ENCODE results near the gene ATG13.

The ATG13 gene

GRCh38 chr11:46632502-46632901 lies 15.1 kb downstream of the ATG13 start:
- no peaks in the 10 kb centered on the region for H3F3A ChIP-seq (ENCODE audit: insufficient read depth, low read length)
- no peak overlapping the region for H3K9ac ChIP-seq (ENCODE audit: low read length)
- no peaks in the 10 kb centered on the region for H3K27me3 ChIP-seq (ENCODE audit: insufficient read depth, low read length)
- no peak overlapping the region for H3K27ac ChIP-seq (ENCODE audit: low read depth, low read length, poor library complexity, severe bottlenecking)
- no peak overlapping the region for H3K4me3 ChIP-seq (ENCODE audit: low read depth, low read length, poor library complexity, severe bottlenecking)
- H2AFZ ChIP-seq (ENCODE audit: low read length): no peak overlapping the region
- no peaks in the 10 kb centered on the region for H3K9me3 ChIP-seq (ENCODE audit: low read length)
- H3K9me2 ChIP-seq (ENCODE audit: low read depth, low read length): no peaks in the 10 kb centered on the region
- H3K36me3 ChIP-seq (ENCODE audit: insufficient read depth, low read length): peaks cover 38% of the 10 kb centered on the region
- H3K79me2 ChIP-seq (ENCODE audit: insufficient read depth, low read length): no peaks in the 10 kb centered on the region
- no peak overlapping the region for H3K4me2 ChIP-seq (ENCODE audit: low read length)
- no peak for TF ChIP-seq EZH2 (IDR thresholded peaks at IDR 0.05; ENCODE audit: borderline replicate concordance, low read length)
- no peak for TF ChIP-seq CTCF (IDR thresholded peaks at IDR 0.05; ENCODE audit: low read length)
- no peaks in the 10 kb centered on the region for H3K4me1 ChIP-seq (ENCODE audit: insufficient read depth, low read length, severe bottlenecking)
- no peaks in the 10 kb centered on the region for H4K20me1 ChIP-seq (ENCODE audit: insufficient read depth, low read length)

- no peak overlapping the region for H3K4me2 ChIP-seq (ENCODE audit: low read length)
Observed at GRCh38 chr11:46633291-46634217, 16.2 kb downstream of the ATG13 start.

GRCh38 chr11:46635557-46636139 lies 18.3 kb downstream of the ATG13 start:
- H3K27ac ChIP-seq (ENCODE audit: low read depth, low read length, poor library complexity, severe bottlenecking): no peak overlapping the region
- peaks cover 42% of the 10 kb centered on the region for H3K36me3 ChIP-seq (ENCODE audit: insufficient read depth, low read length)
- TF ChIP-seq EZH2 (IDR thresholded peaks at IDR 0.05; ENCODE audit: borderline replicate concordance, low read length): no peak
- TF ChIP-seq CTCF (IDR thresholded peaks at IDR 0.05; ENCODE audit: low read length): no peak
- H3K27me3 ChIP-seq (ENCODE audit: insufficient read depth, low read length): no peaks in the 10 kb centered on the region
- no peaks in the 10 kb centered on the region for H3K9me2 ChIP-seq (ENCODE audit: low read depth, low read length)
- H3K9ac ChIP-seq (ENCODE audit: low read length): no peak overlapping the region
- H3F3A ChIP-seq (ENCODE audit: insufficient read depth, low read length): no peaks in the 10 kb centered on the region
- H3K79me2 ChIP-seq (ENCODE audit: insufficient read depth, low read length): no peaks in the 10 kb centered on the region
- H3K4me1 ChIP-seq (ENCODE audit: insufficient read depth, low read length, severe bottlenecking): no peaks in the 10 kb centered on the region
- H3K4me2 ChIP-seq (ENCODE audit: low read length): no peak overlapping the region
- no peaks in the 10 kb centered on the region for H4K20me1 ChIP-seq (ENCODE audit: insufficient read depth, low read length)
- H2AFZ ChIP-seq (ENCODE audit: low read length): no peak overlapping the region
- no peak overlapping the region for H3K4me3 ChIP-seq (ENCODE audit: low read depth, low read length, poor library complexity, severe bottlenecking)
- H3K9me3 ChIP-seq (ENCODE audit: low read length): no peaks in the 10 kb centered on the region

More at GRCh38 chr11:46633291-46634217, 16.2 kb downstream of the ATG13 start:
- Histone ChIP-seq H3K9me3 (ENCODE audit: low read length) (no peaks in the 10 kb centered on the region), H2AFZ (ENCODE audit: low read length) (no peak overlapping the region), H3K27ac (ENCODE audit: low read depth, low read length, poor library complexity, severe bottlenecking) (no peak overlapping the region), H3K9me2 (ENCODE audit: low read depth, low read length) (no peaks in the 10 kb centered on the region), H3K9ac (ENCODE audit: low read length) (no peak overlapping the region), H3F3A (ENCODE audit: insufficient read depth, low read length) (no peaks in the 10 kb centered on the region), H3K4me1 (ENCODE audit: insufficient read depth, low read length, severe bottlenecking) (no peaks in the 10 kb centered on the region), H3K27me3 (ENCODE audit: insufficient read depth, low read length) (no peaks in the 10 kb centered on the region), H3K4me3 (ENCODE audit: low read depth, low read length, poor library complexity, severe bottlenecking) (no peak overlapping the region), H4K20me1 (ENCODE audit: insufficient read depth, low read length) (no peaks in the 10 kb centered on the region), H3K79me2 (ENCODE audit: insufficient read depth, low read length) (no peaks in the 10 kb centered on the region), H3K36me3 (ENCODE audit: insufficient read depth, low read length) (peaks cover 38% of the 10 kb centered on the region)
- TF ChIP-seq CTCF (IDR thresholded peaks at IDR 0.05; ENCODE audit: low read length) (no peak), EZH2 (IDR thresholded peaks at IDR 0.05; ENCODE audit: borderline replicate concordance, low read length) (no peak)

Measured in OCI-LY1 (cell line).